Mucosa of descending colon (tissue), 3 donors: ENCODE results near the gene ANKRD24. TPM values are rescaled to one million over a fixed set of nuclear protein-coding genes. Genes with fewer than 3 reads are reported as not detected.

Experiments
- ATAC-seq: fragments of 200-7000 bp; cut with Tn5 transposase; one replicate; pipeline ENCODE4 v1.9.1; 2020; ENCODE audit warnings: mild to moderate bottlenecking, moderate library complexity
- DNase-seq, 3 donors: peaks; one replicate each; pipeline ENCODE4 v3.0.0-alpha.2; 2020
- H3K36me3 ChIP-seq: fragments of 200-600 bp; one replicate; pipeline ENCODE4 v1.8.0; 2021; ENCODE audit warnings: low read depth, mild to moderate bottlenecking
- H3K4me1 ChIP-seq: fragments of 200-600 bp; one replicate; pipeline ENCODE4 v1.8.0; 2021; ENCODE audit warnings: low read depth, mild to moderate bottlenecking
- H3K4me3 ChIP-seq: fragments of 200-600 bp; one replicate; pipeline ENCODE4 v1.8.0; 2021; ENCODE audit warnings: mild to moderate bottlenecking
- H3K9me3 ChIP-seq: fragments of 200-600 bp; one replicate; pipeline ENCODE4 v1.8.0; 2021; ENCODE audit warnings: mild to moderate bottlenecking
- intact Hi-C, 2 donors: fragments of 100-400 bp; cut with DNase I in 1 of 2; cut with micrococcal nuclease in 1 of 2; formaldehyde crosslinking; loops; one replicate each; pipeline versions ENCODE4 v1.11.0 to v1.11.1; 2022; cut with DNase I, micrococcal nuclease
- total RNA-seq, 3 donors: library from RNA; stranded (reverse); fragmentation: NEBNext Ultra II Directional in 2 of 3; extraction: Animal tissue kit (Norgen Biotek cat#: 25700) in 2 of 3; gene quantifications; one replicate each; pipeline versions ENCODE4 v1.2.1 to v1.2.4, GENCODE V29; 2021 to 2023
- TF ChIP-seq, protein P1 (sequence below): fragments of 200-600 bp; IDR thresholded peaks from one replicate; pipeline ENCODE4 v1.8.0; 2022; ENCODE audit warnings: antibody characterized with exemption, mild to moderate bottlenecking
- donor health status: DM: no; HTN: no; CAD: no; lungs with moderate emphysema.
- donor health status: DM: no; HTN: no; CAD: no.
- donor health status: DM: no; HTN: yes; CAD: no.

The ANKRD24 gene
- total RNA-seq, 3 donors from 2014 or later = 0.95 to 2.7 (median 1.3) TPM

DNA sequence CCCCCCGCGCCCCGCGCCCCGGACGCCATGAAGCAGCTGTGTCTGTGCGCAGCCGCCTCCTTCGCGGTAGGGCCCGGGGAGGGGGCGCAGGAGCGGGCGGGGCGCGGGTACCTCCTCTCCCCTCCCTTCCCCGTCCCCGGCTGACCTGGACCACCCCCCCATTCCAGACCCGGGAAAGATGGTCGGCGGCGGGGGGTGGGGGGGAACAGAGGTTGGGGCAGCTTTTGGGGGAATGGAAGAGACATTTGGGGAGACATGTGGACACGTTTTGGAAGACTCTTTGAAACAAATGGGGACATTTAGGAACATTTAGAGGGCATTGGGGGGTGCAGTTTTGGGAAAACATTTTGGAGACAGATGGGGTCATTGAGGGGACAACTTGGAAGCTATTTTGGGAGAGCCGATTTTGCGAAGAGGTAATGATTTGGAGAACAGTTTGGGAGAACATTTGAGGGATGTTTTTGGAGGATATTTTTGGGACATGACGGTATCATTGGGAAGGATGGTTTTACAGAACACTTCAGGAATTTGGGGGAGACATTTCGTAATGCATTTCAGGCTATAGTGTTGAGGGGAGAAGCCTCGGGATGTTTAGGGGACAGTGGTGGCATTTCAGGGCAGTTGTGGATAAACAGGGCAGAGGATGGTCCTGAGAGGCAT lies 16.1 kb downstream of the ANKRD24 start:
- TF ChIP-seq, protein P1, sequence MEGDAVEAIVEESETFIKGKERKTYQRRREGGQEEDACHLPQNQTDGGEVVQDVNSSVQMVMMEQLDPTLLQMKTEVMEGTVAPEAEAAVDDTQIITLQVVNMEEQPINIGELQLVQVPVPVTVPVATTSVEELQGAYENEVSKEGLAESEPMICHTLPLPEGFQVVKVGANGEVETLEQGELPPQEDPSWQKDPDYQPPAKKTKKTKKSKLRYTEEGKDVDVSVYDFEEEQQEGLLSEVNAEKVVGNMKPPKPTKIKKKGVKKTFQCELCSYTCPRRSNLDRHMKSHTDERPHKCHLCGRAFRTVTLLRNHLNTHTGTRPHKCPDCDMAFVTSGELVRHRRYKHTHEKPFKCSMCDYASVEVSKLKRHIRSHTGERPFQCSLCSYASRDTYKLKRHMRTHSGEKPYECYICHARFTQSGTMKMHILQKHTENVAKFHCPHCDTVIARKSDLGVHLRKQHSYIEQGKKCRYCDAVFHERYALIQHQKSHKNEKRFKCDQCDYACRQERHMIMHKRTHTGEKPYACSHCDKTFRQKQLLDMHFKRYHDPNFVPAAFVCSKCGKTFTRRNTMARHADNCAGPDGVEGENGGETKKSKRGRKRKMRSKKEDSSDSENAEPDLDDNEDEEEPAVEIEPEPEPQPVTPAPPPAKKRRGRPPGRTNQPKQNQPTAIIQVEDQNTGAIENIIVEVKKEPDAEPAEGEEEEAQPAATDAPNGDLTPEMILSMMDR = no peak
- Histone ChIP-seq H3K4me1 (peaks cover 3% of the 10 kb centered on the region), H3K36me3 (no peaks in the 10 kb centered on the region), H3K9me3 (no peaks in the 10 kb centered on the region), H3K4me3 (no peak overlapping the region)
- intact Hi-C loops = no loop called here
- DNase-seq (no peak), ATAC-seq (no peak)

DNA sequence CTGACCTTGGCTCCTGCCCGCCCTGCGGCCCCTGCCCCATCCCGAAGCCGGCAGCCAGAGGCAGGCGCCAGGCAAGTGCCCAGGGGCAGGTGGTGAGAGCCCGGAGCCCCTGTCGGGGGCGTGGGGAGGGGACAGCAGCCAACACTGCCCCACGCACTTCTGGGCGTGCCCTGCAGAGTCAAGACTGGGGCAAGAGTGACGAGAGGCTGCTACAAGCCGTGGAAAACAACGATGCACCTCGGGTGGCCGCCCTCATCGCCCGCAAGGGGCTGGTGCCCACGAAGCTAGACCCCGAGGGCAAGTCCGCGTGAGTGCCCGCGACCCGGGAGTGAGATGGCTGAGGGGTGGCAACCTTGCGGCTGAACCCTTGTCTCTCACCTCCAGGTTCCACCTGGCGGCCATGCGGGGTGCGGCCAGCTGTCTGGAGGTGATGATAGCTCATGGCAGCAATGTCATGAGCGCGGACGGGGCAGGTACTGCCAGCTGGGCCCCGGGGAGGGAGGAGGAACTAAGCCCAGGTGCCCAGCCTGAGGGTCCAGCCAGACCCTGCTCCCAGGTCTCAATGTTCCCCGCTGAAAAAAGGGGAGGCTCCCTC lies 17.3 kb downstream of the ANKRD24 start:
- intact Hi-C loops = no loop called here
- peak; percentile 70 for ATAC-seq
- H3K9me3 ChIP-seq = no peaks in the 10 kb centered on the region

DNA sequence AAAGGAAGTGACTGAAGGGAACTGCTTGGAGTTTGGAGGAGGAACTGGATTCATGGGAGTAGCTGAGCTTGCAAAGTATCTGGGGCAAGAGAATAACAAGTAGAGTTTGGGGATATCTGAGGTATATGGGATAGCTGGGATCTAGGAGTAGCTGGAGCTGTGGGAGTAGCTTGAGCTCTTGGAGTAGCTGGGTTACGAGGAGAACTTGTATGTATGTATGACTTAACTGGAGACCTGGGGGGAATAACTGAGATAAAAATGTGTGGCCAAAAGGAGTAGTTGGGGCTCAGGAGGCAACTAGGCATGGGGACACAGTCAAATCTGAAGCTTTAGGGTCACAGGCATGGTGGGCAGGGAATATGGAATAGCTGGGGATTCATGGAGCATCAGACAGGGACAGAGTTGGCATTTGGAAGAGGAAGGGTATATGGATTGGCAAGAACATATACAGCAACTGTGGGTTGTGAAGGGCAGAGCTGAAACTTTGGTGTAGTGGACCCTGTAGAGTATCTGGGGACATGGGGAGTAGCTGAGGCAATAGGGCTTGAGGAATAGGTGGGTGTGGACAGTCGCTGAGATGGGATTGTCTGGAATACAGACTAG lies 18.6 kb downstream of the ANKRD24 start:
- no peak for ATAC-seq
- no peak for DNase-seq
- intact Hi-C loops = no loop called here

More for the DNA sequence above, 17.3 kb downstream of the ANKRD24 start:
- TF ChIP-seq, protein P1 = no peak
- Histone ChIP-seq H3K36me3 (no peaks in the 10 kb centered on the region), H3K4me3 (no peak overlapping the region), H3K4me1 (peaks cover 3% of the 10 kb centered on the region)
- peak in 2 of 3 donors; percentile 59 to 67 for DNase-seq

DNA sequence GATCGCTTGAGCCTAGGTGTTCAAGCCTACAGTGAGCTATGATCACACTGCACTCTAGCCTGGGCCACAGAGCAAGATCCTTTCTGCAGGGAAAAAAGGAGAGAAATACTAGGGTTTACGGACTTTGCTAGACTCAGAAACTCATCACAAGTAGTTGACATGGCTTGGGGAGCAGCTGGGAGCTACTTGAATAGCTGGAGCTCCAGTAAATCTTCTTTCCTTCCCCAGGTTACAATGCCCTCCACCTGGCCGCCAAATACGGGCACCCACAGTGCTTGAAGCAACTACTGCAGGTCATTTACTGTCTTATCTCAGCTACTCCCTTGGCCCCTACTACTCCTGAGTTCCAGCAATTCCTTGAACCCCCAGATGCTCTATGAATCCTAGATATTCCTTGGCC lies 19.3 kb downstream of the ANKRD24 start:
- Histone ChIP-seq H3K4me3 (no peak overlapping the region), H3K36me3 (no peaks in the 10 kb centered on the region), H3K4me1 (peaks cover 3% of the 10 kb centered on the region), H3K9me3 (no peaks in the 10 kb centered on the region)
- intact Hi-C loops = no loop called here
- no peak for DNase-seq
- no peak for ATAC-seq
- TF ChIP-seq, protein P1 = no peak

More for the DNA sequence above, 18.6 kb downstream of the ANKRD24 start:
- Histone ChIP-seq H3K9me3 (no peaks in the 10 kb centered on the region), H3K4me3 (no peak overlapping the region), H3K4me1 (peaks cover 3% of the 10 kb centered on the region), H3K36me3 (no peaks in the 10 kb centered on the region)
- TF ChIP-seq, protein P1 = no peak

DNA sequence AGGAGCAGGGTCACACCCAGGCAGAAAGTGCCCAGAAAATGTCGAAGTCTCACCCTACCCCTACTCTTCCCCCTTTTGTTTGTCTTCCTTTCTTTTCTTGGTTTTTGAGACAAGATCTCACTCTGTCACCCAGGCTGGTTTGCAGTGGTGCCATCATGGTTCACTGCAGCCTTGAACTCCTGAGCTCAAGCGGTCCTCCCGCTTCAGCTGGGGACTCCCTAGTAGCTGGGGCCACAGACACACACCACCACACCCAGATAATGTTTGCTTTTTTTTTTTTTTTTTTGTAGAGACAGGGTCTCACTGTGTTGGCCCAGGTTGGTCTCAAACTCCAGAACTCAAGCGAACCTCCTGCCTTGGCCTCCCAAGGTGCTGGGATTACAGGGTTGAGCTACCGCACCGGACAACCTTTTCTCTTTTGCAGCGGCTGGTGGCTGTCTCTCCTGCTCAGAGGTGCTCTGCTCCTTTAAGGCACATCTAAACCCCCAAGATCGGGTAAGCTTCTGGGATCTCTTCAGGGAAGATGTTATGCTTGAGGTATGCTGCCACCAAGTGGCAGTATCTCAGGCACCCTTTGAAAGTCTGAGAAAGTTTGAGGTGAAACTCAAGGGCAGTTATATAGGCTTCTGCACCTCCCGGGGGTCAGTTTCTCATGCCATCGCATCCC lies 24.5 kb downstream of the ANKRD24 start:
- TF ChIP-seq, protein P1 = no peak
- peak in 1 of 3 donors; percentile 36 for DNase-seq
- ATAC-seq = peak; percentile 53
- intact Hi-C loops = no loop called here
- Histone ChIP-seq H3K4me3 (no peak overlapping the region), H3K9me3 (no peaks in the 10 kb centered on the region), H3K36me3 (no peaks in the 10 kb centered on the region), H3K4me1 (no peaks in the 10 kb centered on the region)
